ENCODE results near the gene XKR3. TPM values are rescaled to one million over a fixed set of nuclear protein-coding genes. Genes with fewer than 3 reads are reported as not detected.

Gene XKR3
- total RNA-seq, 1 donor: not detected

- H3K4me2 ChIP-seq (ENCODE audit: insufficient read depth, low read length): no peak overlapping the region
- H3K27ac ChIP-seq (ENCODE audit: low read depth, low read length): no peak overlapping the region
- H3K36me3 ChIP-seq (ENCODE audit: insufficient read depth, low read length): no peaks in the 10 kb centered on the region
- no peak for TF ChIP-seq CTCF (IDR thresholded peaks at IDR 0.05; ENCODE audit: extremely low read depth, low read depth, low read length)
- peaks cover 2% of the 10 kb centered on the region for H3K9me3 ChIP-seq (ENCODE audit: low read depth, low read length)
- no peaks in the 10 kb centered on the region for H3K79me2 ChIP-seq (ENCODE audit: insufficient read depth, low read length)
- H3K4me1 ChIP-seq (ENCODE audit: insufficient read depth, low read length): no peaks in the 10 kb centered on the region
- no peaks in the 10 kb centered on the region for H4K20me1 ChIP-seq (ENCODE audit: insufficient read depth, low read length)
- H2AFZ ChIP-seq (ENCODE audit: low read length): no peak overlapping the region
- no peaks in the 10 kb centered on the region for H3K27me3 ChIP-seq (ENCODE audit: insufficient read depth, low read length)
- H3K4me3 ChIP-seq (ENCODE audit: insufficient read depth, low read length): no peak overlapping the region
- no peak for DNase-seq (ENCODE audit: insufficient read length, low spot score, missing footprints)
These were observed 22.1 kb upstream of the XKR3 start for GRCh38 chr22:16847271-16847670.

- Histone ChIP-seq H3K36me3 (ENCODE audit: insufficient read depth, low read length) (no peaks in the 10 kb centered on the region), H3K4me3 (ENCODE audit: insufficient read depth, low read length) (no peak overlapping the region), H3K79me2 (ENCODE audit: insufficient read depth, low read length) (no peaks in the 10 kb centered on the region), H3K27me3 (ENCODE audit: insufficient read depth, low read length) (no peaks in the 10 kb centered on the region), H3K9me3 (ENCODE audit: low read depth, low read length) (peaks cover 2% of the 10 kb centered on the region), H4K20me1 (ENCODE audit: insufficient read depth, low read length) (no peaks in the 10 kb centered on the region), H3K27ac (ENCODE audit: low read depth, low read length) (no peak overlapping the region), H2AFZ (ENCODE audit: low read length) (no peak overlapping the region), H3K4me1 (ENCODE audit: insufficient read depth, low read length) (no peaks in the 10 kb centered on the region), H3K4me2 (ENCODE audit: insufficient read depth, low read length) (no peak overlapping the region)
- no peak for TF ChIP-seq CTCF (IDR thresholded peaks at IDR 0.05; ENCODE audit: extremely low read depth, low read depth, low read length)
- DNase-seq (ENCODE audit: insufficient read length, low spot score, missing footprints): no peak
These were observed 20.7 kb upstream of the XKR3 start for GRCh38 chr22:16845881-16846280.

- Histone ChIP-seq H4K20me1 (ENCODE audit: insufficient read depth, low read length) (no peaks in the 10 kb centered on the region), H3K36me3 (ENCODE audit: insufficient read depth, low read length) (no peaks in the 10 kb centered on the region), H3K27me3 (ENCODE audit: insufficient read depth, low read length) (no peaks in the 10 kb centered on the region), H3K4me3 (ENCODE audit: insufficient read depth, low read length) (no peak overlapping the region), H3K4me2 (ENCODE audit: insufficient read depth, low read length) (no peak overlapping the region), H3K27ac (ENCODE audit: low read depth, low read length) (no peak overlapping the region), H3K4me1 (ENCODE audit: insufficient read depth, low read length) (no peaks in the 10 kb centered on the region), H2AFZ (ENCODE audit: low read length) (no peak overlapping the region), H3K9me3 (ENCODE audit: low read depth, low read length) (peaks cover 2% of the 10 kb centered on the region), H3K79me2 (ENCODE audit: insufficient read depth, low read length) (no peaks in the 10 kb centered on the region)
- TF ChIP-seq CTCF (IDR thresholded peaks at IDR 0.05; ENCODE audit: extremely low read depth, low read depth, low read length): no peak
- DNase-seq (ENCODE audit: insufficient read length, low spot score, missing footprints): no peak
These were observed 20.3 kb upstream of the XKR3 start for GRCh38 chr22:16845465-16845864.

GRCh38 chr22:16844529-16844928 is 19.3 kb upstream of the XKR3 start:
- Histone ChIP-seq H3K4me3 (ENCODE audit: insufficient read depth, low read length) (no peak overlapping the region), H3K4me2 (ENCODE audit: insufficient read depth, low read length) (no peak overlapping the region), H3K27me3 (ENCODE audit: insufficient read depth, low read length) (no peaks in the 10 kb centered on the region), H2AFZ (ENCODE audit: low read length) (no peak overlapping the region), H3K9me3 (ENCODE audit: low read depth, low read length) (peaks cover 2% of the 10 kb centered on the region), H4K20me1 (ENCODE audit: insufficient read depth, low read length) (no peaks in the 10 kb centered on the region), H3K36me3 (ENCODE audit: insufficient read depth, low read length) (no peaks in the 10 kb centered on the region), H3K79me2 (ENCODE audit: insufficient read depth, low read length) (no peaks in the 10 kb centered on the region), H3K27ac (ENCODE audit: low read depth, low read length) (no peak overlapping the region), H3K4me1 (ENCODE audit: insufficient read depth, low read length) (no peaks in the 10 kb centered on the region)
- DNase-seq (ENCODE audit: insufficient read length, low spot score, missing footprints): no peak
- TF ChIP-seq CTCF (IDR thresholded peaks at IDR 0.05; ENCODE audit: extremely low read depth, low read depth, low read length): no peak
